ENCODE measurements around the gene CRISPLD2. TPM values are rescaled to one million over a fixed set of nuclear protein-coding genes. Genes with fewer than 3 reads are reported as not detected.

CRISPLD2 gene
- total and polyA plus RNA-seq, 4 donors, result 3.4 to 15.8 (median 8.2) TPM

GRCh38 chr16:84874553-84874952, 54.8 kb downstream of the CRISPLD2 start:
- no CpG with 5 or more reads among the region's 5 CpGs for WGBS (ENCODE audit: insufficient coverage)
- DNase-seq (ENCODE audit: low read depth in 4 of 6, low spot score in 6 of 6), result no peak
- no peak overlapping the region for H3K4me3 ChIP-seq (ENCODE audit: low read depth, low read length)
- no peak overlapping the region for H3K27ac ChIP-seq (ENCODE audit: low read depth, low read length)
- H3K9me3 ChIP-seq (ENCODE audit: control insufficient read depth, insufficient read depth, low read length), result no peaks in the 10 kb centered on the region
- H3K36me3 ChIP-seq (ENCODE audit: control insufficient read depth, insufficient read depth, low read length), result no peaks in the 10 kb centered on the region
- no peaks in the 10 kb centered on the region for H3K4me1 ChIP-seq (ENCODE audit: control insufficient read depth, insufficient read depth, low read length)
- H3K27me3 ChIP-seq (ENCODE audit: control insufficient read depth, insufficient read depth, low read length), result no peaks in the 10 kb centered on the region

DNA sequence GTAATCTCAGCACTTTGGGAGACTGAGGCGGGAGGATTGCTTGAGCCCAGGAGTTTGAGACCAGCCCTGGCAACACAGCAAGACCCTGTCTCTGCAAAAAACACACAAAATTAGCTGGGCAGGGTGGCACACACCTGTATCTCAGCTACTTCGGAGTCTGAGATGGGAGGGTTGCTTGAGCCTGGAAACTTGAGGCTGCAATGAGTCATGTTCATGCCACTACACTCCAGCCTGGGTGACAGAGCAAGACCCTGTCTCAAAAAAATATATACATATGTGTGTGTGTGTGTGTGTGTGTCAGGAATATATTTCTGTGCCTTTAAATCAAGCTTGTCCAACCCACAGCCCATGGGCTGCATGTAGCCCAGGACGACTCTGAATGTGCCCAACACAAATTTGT, 55.2 kb downstream of the CRISPLD2 start:
- H3K36me3 ChIP-seq (ENCODE audit: control insufficient read depth, insufficient read depth, low read length), result no peaks in the 10 kb centered on the region
- H3K4me3 ChIP-seq (ENCODE audit: low read depth, low read length), result no peak overlapping the region
- no peaks in the 10 kb centered on the region for H3K27me3 ChIP-seq (ENCODE audit: control insufficient read depth, insufficient read depth, low read length)
- 100% methylated on average over 2 of the region's 3 CpGs for WGBS (ENCODE audit: insufficient coverage)
- H3K4me1 ChIP-seq (ENCODE audit: control insufficient read depth, insufficient read depth, low read length), result no peaks in the 10 kb centered on the region
- H3K27ac ChIP-seq (ENCODE audit: low read depth, low read length), result no peak overlapping the region
- no peaks in the 10 kb centered on the region for H3K9me3 ChIP-seq (ENCODE audit: control insufficient read depth, insufficient read depth, low read length)
- no peak for DNase-seq (ENCODE audit: low read depth in 4 of 6, low spot score in 6 of 6)

GRCh38 chr16:84875846-84876245, 56.1 kb downstream of the CRISPLD2 start:
- Histone ChIP-seq H3K4me1 (ENCODE audit: control insufficient read depth, insufficient read depth, low read length) (no peaks in the 10 kb centered on the region), H3K9me3 (ENCODE audit: control insufficient read depth, insufficient read depth, low read length) (no peaks in the 10 kb centered on the region), H3K27ac (ENCODE audit: low read depth, low read length) (no peak overlapping the region), H3K27me3 (ENCODE audit: control insufficient read depth, insufficient read depth, low read length) (no peaks in the 10 kb centered on the region), H3K36me3 (ENCODE audit: control insufficient read depth, insufficient read depth, low read length) (no peaks in the 10 kb centered on the region), H3K4me3 (ENCODE audit: low read depth, low read length) (no peak overlapping the region)
- no peak for DNase-seq (ENCODE audit: low read depth in 4 of 6, low spot score in 6 of 6)
- 91% methylated on average over 5 of the region's 6 CpGs for WGBS (ENCODE audit: insufficient coverage)

DNA sequence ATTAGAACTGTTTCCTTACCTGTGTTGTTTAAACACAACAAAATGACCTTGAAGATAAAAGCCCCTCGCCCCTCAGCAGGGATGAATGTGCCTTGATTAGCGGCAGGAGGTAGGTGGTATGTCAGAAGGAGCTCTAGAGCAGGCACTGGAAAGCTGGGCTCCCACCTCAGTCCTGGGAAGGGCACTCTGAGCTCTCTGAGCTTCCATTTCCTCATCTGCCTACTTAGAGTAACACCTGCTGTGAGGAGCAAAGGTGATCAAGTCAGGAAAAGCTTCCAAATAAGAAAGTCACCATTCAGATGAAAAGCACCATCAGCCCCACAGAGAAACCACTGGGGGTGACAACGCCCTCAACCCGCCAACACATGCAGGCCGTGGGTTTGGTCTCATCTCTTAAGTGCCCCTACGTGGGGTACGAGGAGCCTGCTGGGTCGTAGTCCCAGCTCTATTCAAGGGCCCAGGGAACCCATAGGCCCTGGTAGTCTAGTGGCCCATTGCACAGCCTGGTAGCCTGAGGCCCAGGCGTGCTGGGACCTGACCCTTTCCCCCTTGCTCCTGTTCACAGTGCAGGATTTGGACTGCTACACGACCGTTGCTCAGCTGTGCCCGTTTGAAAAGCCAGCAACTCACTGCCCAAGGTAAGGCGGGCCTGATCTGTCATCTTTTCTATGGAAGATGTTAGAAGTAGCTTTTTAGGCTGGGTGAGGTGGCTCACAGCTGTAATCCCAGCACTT, 57.3 kb downstream of the CRISPLD2 start:
- Histone ChIP-seq H3K4me3 (ENCODE audit: low read depth, low read length) (no peak overlapping the region), H3K36me3 (ENCODE audit: control insufficient read depth, insufficient read depth, low read length) (no peaks in the 10 kb centered on the region), H3K27me3 (ENCODE audit: control insufficient read depth, insufficient read depth, low read length) (no peaks in the 10 kb centered on the region), H3K27ac (ENCODE audit: low read depth, low read length) (no peak overlapping the region), H3K9me3 (ENCODE audit: control insufficient read depth, insufficient read depth, low read length) (no peaks in the 10 kb centered on the region), H3K4me1 (ENCODE audit: control insufficient read depth, insufficient read depth, low read length) (no peaks in the 10 kb centered on the region)
- WGBS (ENCODE audit: insufficient coverage), result 80% methylated on average over 11 of the region's 13 CpGs
- no peak for DNase-seq (ENCODE audit: low read depth in 4 of 6, low spot score in 6 of 6)

DNA sequence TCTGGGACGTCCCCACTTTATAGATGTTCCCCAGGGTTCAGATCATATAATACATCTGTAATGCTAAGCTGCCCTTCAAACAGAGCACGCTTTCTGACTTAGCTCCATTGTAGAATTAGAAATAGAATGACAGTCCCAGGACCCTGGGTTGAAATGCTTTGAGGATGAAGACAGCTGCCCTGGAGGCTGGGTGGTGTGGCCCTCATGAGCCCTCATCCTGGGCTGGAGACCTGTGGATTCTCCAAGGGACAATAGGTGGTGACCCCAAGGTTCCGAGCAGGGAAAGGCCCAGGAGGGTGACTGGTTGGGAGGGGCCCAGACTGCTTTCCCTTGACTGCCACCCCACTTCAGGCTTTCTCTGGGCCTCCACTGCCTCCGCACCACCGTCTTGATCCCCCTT, 59.0 kb downstream of the CRISPLD2 start:
- DNase-seq (ENCODE audit: low read depth in 4 of 6, low spot score in 6 of 6), result no peak
- Histone ChIP-seq H3K9me3 (ENCODE audit: control insufficient read depth, insufficient read depth, low read length) (no peaks in the 10 kb centered on the region), H3K4me3 (ENCODE audit: low read depth, low read length) (no peak overlapping the region), H3K27ac (ENCODE audit: low read depth, low read length) (no peak overlapping the region), H3K27me3 (ENCODE audit: control insufficient read depth, insufficient read depth, low read length) (no peaks in the 10 kb centered on the region), H3K4me1 (ENCODE audit: control insufficient read depth, insufficient read depth, low read length) (peaks cover 3% of the 10 kb centered on the region), H3K36me3 (ENCODE audit: control insufficient read depth, insufficient read depth, low read length) (no peaks in the 10 kb centered on the region)
- 93% methylated on average over 3 of the region's 5 CpGs for WGBS (ENCODE audit: insufficient coverage)

DNA sequence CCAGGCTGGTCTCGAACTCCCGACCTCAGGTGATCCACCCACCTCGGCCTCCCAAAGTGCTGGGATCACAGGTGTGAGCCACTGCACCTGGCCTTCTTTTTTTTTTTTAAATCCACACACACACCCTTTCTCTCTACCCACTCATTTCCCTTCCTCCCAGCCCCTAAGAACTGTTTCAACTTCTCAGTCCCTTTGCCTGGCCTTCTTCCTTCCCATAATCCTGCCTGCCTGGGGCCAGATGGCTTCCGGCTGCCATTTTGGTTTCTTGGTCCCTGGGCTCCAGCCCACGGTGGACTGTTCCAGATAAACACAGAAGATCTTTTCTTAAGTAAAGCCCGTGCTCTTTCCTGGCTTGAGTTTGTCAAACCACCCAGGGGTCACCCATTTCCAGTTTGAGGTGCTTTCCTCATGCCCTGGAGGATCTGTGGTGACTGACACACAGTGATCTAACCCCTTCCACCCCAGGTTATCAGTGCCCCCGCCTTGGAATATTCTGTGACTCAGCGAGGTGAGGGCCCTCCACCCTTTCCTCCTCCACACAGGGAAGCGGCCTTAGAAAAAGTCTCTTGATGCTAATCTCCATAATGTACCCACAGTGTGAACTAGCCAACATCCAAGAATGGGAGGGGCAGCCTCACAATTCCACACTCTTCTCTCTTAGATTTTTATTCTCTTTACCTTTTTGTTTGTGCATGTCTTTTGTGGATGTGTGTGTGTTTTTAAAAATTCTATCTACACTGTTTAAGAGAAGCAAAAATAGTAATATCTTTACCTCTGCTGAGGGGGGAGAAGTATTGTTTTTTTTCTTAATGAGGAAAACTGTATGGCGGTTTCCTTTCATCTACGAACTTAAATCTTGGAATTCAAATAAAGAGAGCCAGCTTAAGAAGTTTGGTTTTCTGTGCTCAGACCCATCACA, 60.0 kb downstream of the CRISPLD2 start:
- no peaks in the 10 kb centered on the region for H3K27me3 ChIP-seq (ENCODE audit: control insufficient read depth, insufficient read depth, low read length)
- H3K9me3 ChIP-seq (ENCODE audit: control insufficient read depth, insufficient read depth, low read length), result no peaks in the 10 kb centered on the region
- no peak for DNase-seq (ENCODE audit: low read depth in 4 of 6, low spot score in 6 of 6)
- 87% methylated on average over 11 of the region's 11 CpGs for WGBS (ENCODE audit: insufficient coverage)
- H3K36me3 ChIP-seq (ENCODE audit: control insufficient read depth, insufficient read depth, low read length), result no peaks in the 10 kb centered on the region
- peaks cover 13% of the 10 kb centered on the region for H3K4me1 ChIP-seq (ENCODE audit: control insufficient read depth, insufficient read depth, low read length)
- H3K4me3 ChIP-seq (ENCODE audit: low read depth, low read length), result no peak overlapping the region
- no peak overlapping the region for H3K27ac ChIP-seq (ENCODE audit: low read depth, low read length)

GRCh38 chr16:84881702-84882521, 62.1 kb downstream of the CRISPLD2 start:
- no peaks in the 10 kb centered on the region for H3K36me3 ChIP-seq (ENCODE audit: control insufficient read depth, insufficient read depth, low read length)
- H3K4me3 ChIP-seq (ENCODE audit: low read depth, low read length), result no peak overlapping the region
- WGBS (ENCODE audit: insufficient coverage), result 92% methylated on average over 2 of the region's 8 CpGs
- H3K4me1 ChIP-seq (ENCODE audit: control insufficient read depth, insufficient read depth, low read length), result peaks cover 28% of the 10 kb centered on the region
- no peak for DNase-seq (ENCODE audit: low read depth in 4 of 6, low spot score in 6 of 6)
- H3K27me3 ChIP-seq (ENCODE audit: control insufficient read depth, insufficient read depth, low read length), result no peaks in the 10 kb centered on the region
- H3K27ac ChIP-seq (ENCODE audit: low read depth, low read length), result no peak overlapping the region
- no peaks in the 10 kb centered on the region for H3K9me3 ChIP-seq (ENCODE audit: control insufficient read depth, insufficient read depth, low read length)

DNA sequence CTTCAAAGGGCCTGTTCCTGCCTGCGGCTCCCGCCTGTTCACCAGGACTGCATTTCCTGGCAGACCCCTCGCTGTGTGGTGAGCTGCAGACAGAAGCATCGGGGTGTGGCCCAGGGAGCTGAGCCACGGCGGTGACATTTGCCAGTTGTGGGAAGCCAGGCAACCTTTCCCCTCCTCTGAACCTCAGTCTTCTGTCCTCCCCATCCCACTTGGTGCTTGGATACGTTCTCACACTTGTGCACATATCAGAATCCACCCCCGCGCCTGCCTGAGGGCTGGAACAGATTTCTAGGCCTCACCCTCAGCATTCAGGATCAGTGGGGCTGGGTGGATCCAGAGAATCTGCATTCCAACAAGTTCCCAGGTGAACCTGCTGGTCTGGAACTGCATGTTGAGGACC, 63.5 kb downstream of the CRISPLD2 start:
- no peak for DNase-seq (ENCODE audit: low read depth in 4 of 6, low spot score in 6 of 6)
- H3K4me3 ChIP-seq (ENCODE audit: low read depth, low read length), result no peak overlapping the region
- H3K36me3 ChIP-seq (ENCODE audit: control insufficient read depth, insufficient read depth, low read length), result no peaks in the 10 kb centered on the region
- peaks cover 28% of the 10 kb centered on the region for H3K4me1 ChIP-seq (ENCODE audit: control insufficient read depth, insufficient read depth, low read length)
- no peak overlapping the region for H3K27ac ChIP-seq (ENCODE audit: low read depth, low read length)
- WGBS (ENCODE audit: insufficient coverage), result 72% methylated on average over 8 of the region's 9 CpGs
- H3K27me3 ChIP-seq (ENCODE audit: control insufficient read depth, insufficient read depth, low read length), result no peaks in the 10 kb centered on the region
- H3K9me3 ChIP-seq (ENCODE audit: control insufficient read depth, insufficient read depth, low read length), result no peaks in the 10 kb centered on the region

DNA sequence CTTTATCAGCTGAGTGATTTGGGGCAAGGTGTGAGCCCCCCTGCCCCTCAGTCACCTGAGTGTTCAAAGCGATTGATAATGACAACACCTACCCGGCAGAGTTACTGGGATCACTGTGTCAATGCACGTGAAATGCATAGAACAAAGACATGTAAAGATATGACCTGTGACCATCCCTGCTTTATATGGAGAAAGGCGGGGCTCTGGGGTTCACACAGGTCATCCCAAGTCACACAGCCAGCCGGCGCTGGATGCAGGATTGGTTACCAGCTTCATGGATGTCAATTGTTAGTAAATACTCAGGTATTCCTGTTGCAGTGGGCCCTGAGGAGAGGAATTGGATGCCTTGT, 64.4 kb downstream of the CRISPLD2 start:
- no peaks in the 10 kb centered on the region for H3K27me3 ChIP-seq (ENCODE audit: control insufficient read depth, insufficient read depth, low read length)
- no peaks in the 10 kb centered on the region for H3K36me3 ChIP-seq (ENCODE audit: control insufficient read depth, insufficient read depth, low read length)
- WGBS (ENCODE audit: insufficient coverage), result 64% methylated on average over 6 of the region's 6 CpGs
- peak overlapping the region; percentile 89 for H3K27ac ChIP-seq (ENCODE audit: low read depth, low read length)
- no peaks in the 10 kb centered on the region for H3K9me3 ChIP-seq (ENCODE audit: control insufficient read depth, insufficient read depth, low read length)
- H3K4me3 ChIP-seq (ENCODE audit: low read depth, low read length), result no peak overlapping the region
- DNase-seq (ENCODE audit: low read depth in 4 of 6, low spot score in 6 of 6), result no peak
- peaks cover 28% of the 10 kb centered on the region for H3K4me1 ChIP-seq (ENCODE audit: control insufficient read depth, insufficient read depth, low read length)
